HEK293 (cell line): ENCODE data around the gene SH3BGRL3.

Experiments used
- MYNN ChIP-seq: fragments of 450-650 bp; formaldehyde crosslinking; IDR thresholded peaks from 2 replicates; pipeline ENCODE4 v1.5.1; 2016; ENCODE audit warnings: missing biosample characterization, missing genetic modification characterization, borderline replicate concordance
- SP7 ChIP-seq: fragments of 450-650 bp; formaldehyde crosslinking; IDR thresholded peaks from 2 replicates; pipeline ENCODE4 v1.5.1; 2016; ENCODE audit warnings: missing biosample characterization, missing genetic modification characterization
- WT1 ChIP-seq: fragments of 450-650 bp; formaldehyde crosslinking; IDR thresholded peaks from 2 replicates; pipeline ENCODE4 v1.5.1; 2016; ENCODE audit warnings: missing biosample characterization, missing genetic modification characterization
- ZFP41 ChIP-seq: fragments of 450-650 bp; formaldehyde crosslinking; IDR thresholded peaks from 2 replicates; pipeline ENCODE4 v1.5.1; 2016; ENCODE audit warnings: missing biosample characterization, missing genetic modification characterization, borderline replicate concordance
- ZNF121 ChIP-seq: fragments of 450-650 bp; formaldehyde crosslinking; IDR thresholded peaks from 2 replicates; pipeline ENCODE4 v1.5.1; 2016; ENCODE audit warnings: missing biosample characterization, missing genetic modification characterization
- ZNF132 ChIP-seq: fragments of 450-650 bp; formaldehyde crosslinking; IDR thresholded peaks from 2 replicates; pipeline ENCODE4 v1.5.1; 2017; ENCODE audit warnings: missing biosample characterization, missing genetic modification characterization, borderline replicate concordance
- ZNF16 ChIP-seq: fragments of 450-650 bp; formaldehyde crosslinking; IDR thresholded peaks from 2 replicates; pipeline ENCODE4 v1.5.1; 2016; ENCODE audit warnings: low read depth, missing biosample characterization, missing genetic modification characterization
- ZNF174 ChIP-seq: fragments of 450-650 bp; formaldehyde crosslinking; IDR thresholded peaks from 2 replicates; pipeline ENCODE4 v1.5.0; 2017; ENCODE audit warnings: missing biosample characterization, mild to moderate bottlenecking, missing genetic modification characterization
- ZNF184 ChIP-seq: fragments of 450-650 bp; IDR thresholded peaks from 2 replicates; pipeline ENCODE4 v1.5.1; 2018; ENCODE audit warnings: missing biosample characterization, mild to moderate bottlenecking, missing genetic modification characterization
- ZNF24 ChIP-seq: fragments of 450-650 bp; formaldehyde crosslinking; IDR thresholded peaks from 2 replicates; pipeline ENCODE4 v1.5.1; 2016; ENCODE audit warnings: missing biosample characterization, missing genetic modification characterization
- ZNF324 ChIP-seq: fragments of 450-650 bp; formaldehyde crosslinking; IDR thresholded peaks from 2 replicates; pipeline ENCODE4 v1.5.1; 2016; ENCODE audit warnings: missing biosample characterization, missing genetic modification characterization
- ZNF37A ChIP-seq: fragments of 450-650 bp; IDR thresholded peaks from 2 replicates; pipeline ENCODE4 v1.5.1; 2018; ENCODE audit warnings: missing biosample characterization, missing genetic modification characterization
- ZNF394 ChIP-seq: fragments of 450-650 bp; formaldehyde crosslinking; IDR thresholded peaks from 2 replicates; pipeline ENCODE4 v1.5.1; 2016; ENCODE audit warnings: missing biosample characterization, missing genetic modification characterization, mild to moderate bottlenecking, moderate library complexity, borderline replicate concordance
- ZNF404 ChIP-seq: fragments of 450-650 bp; formaldehyde crosslinking; IDR thresholded peaks from 2 replicates; pipeline ENCODE4 v1.5.1; 2017; ENCODE audit warnings: missing biosample characterization, missing genetic modification characterization
- ZNF561 ChIP-seq: fragments of 450-650 bp; IDR thresholded peaks from 2 replicates; pipeline ENCODE4 v1.5.1; 2018; ENCODE audit warnings: missing biosample characterization, missing genetic modification characterization, borderline replicate concordance
- ZNF571 ChIP-seq: fragments of 450-650 bp; formaldehyde crosslinking; IDR thresholded peaks from 2 replicates; pipeline ENCODE4 v1.5.0; 2017; ENCODE audit warnings: missing biosample characterization, missing genetic modification characterization
- ZNF610 ChIP-seq: fragments of 450-650 bp; formaldehyde crosslinking; IDR thresholded peaks from 2 replicates; pipeline ENCODE4 v1.5.1; 2016; ENCODE audit warnings: missing biosample characterization, missing genetic modification characterization, borderline replicate concordance
- ZNF664 ChIP-seq: fragments of 450-650 bp; formaldehyde crosslinking; IDR thresholded peaks from 2 replicates; pipeline ENCODE4 v1.5.1; 2016; ENCODE audit warnings: missing biosample characterization, missing genetic modification characterization
- ZNF768 ChIP-seq: fragments of 450-650 bp; formaldehyde crosslinking; IDR thresholded peaks from 2 replicates; pipeline ENCODE4 v1.5.1; 2018; ENCODE audit warnings: missing biosample characterization, mild to moderate bottlenecking, missing genetic modification characterization
- ZSCAN16 ChIP-seq: fragments of 450-650 bp; formaldehyde crosslinking; IDR thresholded peaks from 2 replicates; pipeline ENCODE4 v1.5.1; 2016; ENCODE audit warnings: missing biosample characterization, missing genetic modification characterization
- ZXDB ChIP-seq: fragments of 450-650 bp; formaldehyde crosslinking; IDR thresholded peaks from 2 replicates; pipeline ENCODE4 v1.5.1; 2016; ENCODE audit warnings: missing biosample characterization, missing genetic modification characterization
- TF ChIP-seq, protein P1 (sequence below): fragments of 450-650 bp; formaldehyde crosslinking; conservative IDR thresholded peaks from 2 replicates; pipeline ENCODE4 v1.5.1; 2016; ENCODE audit warnings: low read depth, missing biosample characterization, missing genetic modification characterization
- TF ChIP-seq, protein P2 (sequence below): sonication (generic); formaldehyde crosslinking; IDR thresholded peaks from 2 replicates; pipeline ENCODE4 v1.8.1; 2022; ENCODE audit warnings: mild to moderate bottlenecking, moderate library complexity, missing genetic modification reagents
- TF ChIP-seq, protein P3 (sequence below): fragments of 450-650 bp; formaldehyde crosslinking; optimal IDR thresholded peaks from 2 replicates; pipeline ENCODE3; 2016; ENCODE audit warnings: missing biosample characterization, mild to moderate bottlenecking, missing genetic modification characterization
- TF ChIP-seq, protein P4 (sequence below): fragments of 450-650 bp; formaldehyde crosslinking; IDR thresholded peaks from 2 replicates; pipeline ENCODE4 v1.5.1; 2016; ENCODE audit warnings: missing biosample characterization, missing genetic modification characterization
- TF ChIP-seq, protein P5 (sequence below): fragments of 450-650 bp; formaldehyde crosslinking; conservative IDR thresholded peaks from 2 replicates; pipeline ENCODE4 v1.5.1; 2016; ENCODE audit warnings: low read depth, missing biosample characterization, missing genetic modification characterization

SH3BGRL3 gene

DNA sequence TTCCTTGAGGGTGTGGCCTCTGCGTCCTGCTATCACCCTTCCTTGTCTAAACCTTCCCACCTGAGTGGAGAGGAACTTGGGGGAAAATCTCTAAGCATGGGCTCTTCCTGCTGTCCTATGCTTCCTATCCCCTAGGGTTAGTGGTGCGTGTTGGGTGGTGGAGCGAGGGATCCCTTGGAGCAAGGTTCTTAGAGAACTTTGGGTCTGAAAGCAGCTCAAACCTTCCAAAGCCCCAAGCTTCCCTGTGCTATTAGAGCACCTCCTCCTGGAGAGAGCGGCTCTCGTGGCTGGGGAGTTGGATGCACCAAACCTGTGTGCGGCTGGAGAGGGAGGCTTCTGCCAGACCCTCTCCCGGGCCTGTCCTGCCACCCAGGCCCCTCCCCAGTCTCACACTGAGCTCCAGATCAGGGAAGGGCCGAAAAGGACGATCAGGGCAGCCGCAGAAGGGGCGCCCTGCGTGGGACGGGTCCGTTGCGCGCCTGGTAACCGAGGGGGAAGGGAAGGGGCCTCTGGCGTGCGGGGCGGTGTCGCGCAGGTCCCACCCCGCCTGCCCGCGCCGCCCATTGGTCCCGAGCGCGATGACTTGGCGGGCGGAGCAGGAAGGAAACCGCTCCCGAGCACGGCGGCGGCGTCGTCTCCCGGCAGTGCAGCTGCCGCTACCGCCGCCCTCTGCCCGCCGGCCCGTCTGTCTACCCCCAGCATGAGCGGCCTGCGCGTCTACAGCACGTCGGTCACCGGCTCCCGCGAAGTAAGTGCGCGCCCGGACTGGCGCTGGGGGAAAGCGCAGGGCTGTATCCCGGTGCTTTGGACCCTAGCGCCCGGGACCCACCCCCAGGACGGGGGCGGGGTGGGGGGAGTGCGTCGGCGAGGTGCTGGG lies at the start of gene SH3BGRL3 (continued):
- TF ChIP-seq, protein P1, sequence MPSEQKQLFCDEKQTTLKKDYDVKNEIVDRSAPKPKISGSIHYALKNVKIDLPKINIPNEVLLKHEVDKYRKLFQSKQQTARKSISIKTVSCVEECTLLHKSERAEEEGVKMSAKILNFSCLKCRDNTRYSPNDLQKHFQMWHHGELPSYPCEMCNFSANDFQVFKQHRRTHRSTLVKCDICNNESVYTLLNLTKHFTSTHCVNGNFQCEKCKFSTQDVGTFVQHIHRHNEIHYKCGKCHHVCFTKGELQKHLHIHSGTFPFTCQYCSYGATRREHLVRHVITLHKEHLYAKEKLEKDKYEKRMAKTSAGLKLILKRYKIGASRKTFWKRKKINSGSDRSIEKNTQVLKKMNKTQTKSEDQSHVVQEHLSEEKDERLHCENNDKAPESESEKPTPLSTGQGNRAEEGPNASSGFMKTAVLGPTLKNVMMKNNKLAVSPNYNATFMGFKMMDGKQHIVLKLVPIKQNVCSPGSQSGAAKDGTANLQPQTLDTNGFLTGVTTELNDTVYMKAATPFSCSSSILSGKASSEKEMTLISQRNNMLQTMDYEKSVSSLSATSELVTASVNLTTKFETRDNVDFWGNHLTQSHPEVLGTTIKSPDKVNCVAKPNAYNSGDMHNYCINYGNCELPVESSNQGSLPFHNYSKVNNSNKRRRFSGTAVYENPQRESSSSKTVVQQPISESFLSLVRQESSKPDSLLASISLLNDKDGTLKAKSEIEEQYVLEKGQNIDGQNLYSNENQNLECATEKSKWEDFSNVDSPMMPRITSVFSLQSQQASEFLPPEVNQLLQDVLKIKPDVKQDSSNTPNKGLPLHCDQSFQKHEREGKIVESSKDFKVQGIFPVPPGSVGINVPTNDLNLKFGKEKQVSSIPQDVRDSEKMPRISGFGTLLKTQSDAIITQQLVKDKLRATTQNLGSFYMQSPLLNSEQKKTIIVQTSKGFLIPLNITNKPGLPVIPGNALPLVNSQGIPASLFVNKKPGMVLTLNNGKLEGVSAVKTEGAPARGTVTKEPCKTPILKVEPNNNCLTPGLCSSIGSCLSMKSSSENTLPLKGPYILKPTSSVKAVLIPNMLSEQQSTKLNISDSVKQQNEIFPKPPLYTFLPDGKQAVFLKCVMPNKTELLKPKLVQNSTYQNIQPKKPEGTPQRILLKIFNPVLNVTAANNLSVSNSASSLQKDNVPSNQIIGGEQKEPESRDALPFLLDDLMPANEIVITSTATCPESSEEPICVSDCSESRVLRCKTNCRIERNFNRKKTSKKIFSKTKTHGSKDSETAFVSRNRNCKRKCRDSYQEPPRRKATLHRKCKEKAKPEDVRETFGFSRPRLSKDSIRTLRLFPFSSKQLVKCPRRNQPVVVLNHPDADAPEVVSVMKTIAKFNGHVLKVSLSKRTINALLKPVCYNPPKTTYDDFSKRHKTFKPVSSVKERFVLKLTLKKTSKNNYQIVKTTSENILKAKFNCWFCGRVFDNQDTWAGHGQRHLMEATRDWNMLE (tag by site-specific recombination): no peak
- TF ChIP-seq ZNF132 (tag by site-specific recombination) (no peak), ZNF394 (tag by site-specific recombination) (no peak; the same call in 1 of the 2 replicates), WT1 (tag by site-specific recombination) (peak; percentile 7), ZFP41 (tag by site-specific recombination) (no peak), ZNF184 (tag by site-specific recombination) (no peak), ZNF24 (no peak; the same call in 1 of the 2 replicates), ZNF404 (no peak), ZXDB (tag by site-specific recombination) (peak; percentile 80; the same call in 1 of the 2 replicates), ZNF610 (tag by site-specific recombination) (peak; percentile 74), ZNF16 (tag by site-specific recombination) (no peak), SP7 (tag by site-specific recombination) (peak; percentile 61), ZNF121 (tag by site-specific recombination) (0 out of 2 replicates have a peak, but pooled peaks have one; percentile 24), MYNN (0 out of 2 replicates have a peak, but pooled peaks have one; percentile 11), ZSCAN16 (tag by site-specific recombination) (peak; percentile 50), ZNF174 (tag by site-specific recombination) (no peak), ZNF768 (no peak), ZNF664 (no peak), ZNF571 (tag by site-specific recombination) (no peak), ZNF324 (tag by site-specific recombination) (no peak), ZNF561 (tag by site-specific recombination) (peak; percentile 100), ZNF37A (tag by site-specific recombination) (no peak)
- TF ChIP-seq, protein P2, sequence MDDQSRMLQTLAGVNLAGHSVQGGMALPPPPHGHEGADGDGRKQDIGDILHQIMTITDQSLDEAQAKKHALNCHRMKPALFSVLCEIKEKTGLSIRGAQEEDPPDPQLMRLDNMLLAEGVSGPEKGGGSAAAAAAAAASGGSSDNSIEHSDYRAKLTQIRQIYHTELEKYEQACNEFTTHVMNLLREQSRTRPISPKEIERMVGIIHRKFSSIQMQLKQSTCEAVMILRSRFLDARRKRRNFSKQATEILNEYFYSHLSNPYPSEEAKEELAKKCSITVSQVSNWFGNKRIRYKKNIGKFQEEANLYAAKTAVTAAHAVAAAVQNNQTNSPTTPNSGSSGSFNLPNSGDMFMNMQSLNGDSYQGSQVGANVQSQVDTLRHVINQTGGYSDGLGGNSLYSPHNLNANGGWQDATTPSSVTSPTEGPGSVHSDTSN (CRISPR knock-in tag): peak; percentile 88
- TF ChIP-seq, protein P3, sequence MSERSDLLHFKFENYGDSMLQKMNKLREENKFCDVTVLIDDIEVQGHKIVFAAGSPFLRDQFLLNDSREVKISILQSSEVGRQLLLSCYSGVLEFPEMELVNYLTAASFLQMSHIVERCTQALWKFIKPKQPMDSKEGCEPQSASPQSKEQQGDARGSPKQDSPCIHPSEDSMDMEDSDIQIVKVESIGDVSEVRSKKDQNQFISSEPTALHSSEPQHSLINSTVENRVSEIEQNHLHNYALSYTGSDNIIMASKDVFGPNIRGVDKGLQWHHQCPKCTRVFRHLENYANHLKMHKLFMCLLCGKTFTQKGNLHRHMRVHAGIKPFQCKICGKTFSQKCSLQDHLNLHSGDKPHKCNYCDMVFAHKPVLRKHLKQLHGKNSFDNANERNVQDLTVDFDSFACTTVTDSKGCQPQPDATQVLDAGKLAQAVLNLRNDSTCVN: peak; percentile 98
- TF ChIP-seq, protein P4, sequence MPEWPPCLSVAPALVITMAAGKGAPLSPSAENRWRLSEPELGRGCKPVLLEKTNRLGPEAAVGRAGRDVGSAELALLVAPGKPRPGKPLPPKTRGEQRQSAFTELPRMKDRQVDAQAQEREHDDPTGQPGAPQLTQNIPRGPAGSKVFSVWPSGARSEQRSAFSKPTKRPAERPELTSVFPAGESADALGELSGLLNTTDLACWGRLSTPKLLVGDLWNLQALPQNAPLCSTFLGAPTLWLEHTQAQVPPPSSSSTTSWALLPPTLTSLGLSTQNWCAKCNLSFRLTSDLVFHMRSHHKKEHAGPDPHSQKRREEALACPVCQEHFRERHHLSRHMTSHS (tag by site-specific recombination): no peak
- TF ChIP-seq, protein P5, sequence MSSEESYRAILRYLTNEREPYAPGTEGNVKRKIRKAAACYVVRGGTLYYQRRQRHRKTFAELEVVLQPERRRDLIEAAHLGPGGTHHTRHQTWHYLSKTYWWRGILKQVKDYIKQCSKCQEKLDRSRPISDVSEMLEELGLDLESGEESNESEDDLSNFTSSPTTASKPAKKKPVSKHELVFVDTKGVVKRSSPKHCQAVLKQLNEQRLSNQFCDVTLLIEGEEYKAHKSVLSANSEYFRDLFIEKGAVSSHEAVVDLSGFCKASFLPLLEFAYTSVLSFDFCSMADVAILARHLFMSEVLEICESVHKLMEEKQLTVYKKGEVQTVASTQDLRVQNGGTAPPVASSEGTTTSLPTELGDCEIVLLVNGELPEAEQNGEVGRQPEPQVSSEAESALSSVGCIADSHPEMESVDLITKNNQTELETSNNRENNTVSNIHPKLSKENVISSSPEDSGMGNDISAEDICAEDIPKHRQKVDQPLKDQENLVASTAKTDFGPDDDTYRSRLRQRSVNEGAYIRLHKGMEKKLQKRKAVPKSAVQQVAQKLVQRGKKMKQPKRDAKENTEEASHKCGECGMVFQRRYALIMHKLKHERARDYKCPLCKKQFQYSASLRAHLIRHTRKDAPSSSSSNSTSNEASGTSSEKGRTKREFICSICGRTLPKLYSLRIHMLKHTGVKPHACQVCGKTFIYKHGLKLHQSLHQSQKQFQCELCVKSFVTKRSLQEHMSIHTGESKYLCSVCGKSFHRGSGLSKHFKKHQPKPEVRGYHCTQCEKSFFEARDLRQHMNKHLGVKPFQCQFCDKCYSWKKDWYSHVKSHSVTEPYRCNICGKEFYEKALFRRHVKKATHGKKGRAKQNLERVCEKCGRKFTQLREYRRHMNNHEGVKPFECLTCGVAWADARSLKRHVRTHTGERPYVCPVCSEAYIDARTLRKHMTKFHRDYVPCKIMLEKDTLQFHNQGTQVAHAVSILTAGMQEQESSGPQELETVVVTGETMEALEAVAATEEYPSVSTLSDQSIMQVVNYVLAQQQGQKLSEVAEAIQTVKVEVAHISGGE (tag by site-specific recombination): peak; percentile 48; the same call in 1 of the 2 replicates
